Measurements from ENCODE around the gene SYCP3. TPM values are rescaled to one million over a fixed set of nuclear protein-coding genes. Genes with fewer than 3 reads are reported as not detected.
A peak's percentile ranks its signal among the peaks of the same experiment; 100 is the strongest.

The SYCP3 gene
- total RNA-seq, 1 experiment from 2014 or later: 0.16 TPM

- peak in 1 of 2 experiments; percentile 42 for DNase-seq
- Histone ChIP-seq H3K4me3 (ENCODE audit: low read depth, low read length) (peak overlapping the region; percentile 81), H3K27me3 (replicated peaks; ENCODE audit: control insufficient read depth, insufficient read depth, low read length) (no peaks in the 10 kb centered on the region), H3K4me1 (peaks cover 15% of the 10 kb centered on the region), H3K9me3 (no peaks in the 10 kb centered on the region), H3K36me3 (ENCODE audit: control insufficient read depth, insufficient read depth, low read length) (no peaks in the 10 kb centered on the region)
- ChIA-PET CTCF (interaction anchor here (1.3 kb wide), 1 partner anchor 207 kb away, joined by 3 read pairs; no protein-coding TSS in a partner anchor), POLR2A (interaction anchor here (0.6 kb wide), 1 partner anchor 134 kb away, joined by 4 read pairs; no protein-coding TSS in a partner anchor)
- Mint-ChIP-seq H3K36me3 (ENCODE audit: insufficient read depth, unreplicated experiment) (no peaks in the 10 kb centered on the region), H3K27me3 (ENCODE audit: insufficient read depth, unreplicated experiment) (no peaks in the 10 kb centered on the region), H3K9me3 (ENCODE audit: unreplicated experiment) (no peaks in the 10 kb centered on the region), H3K4me1 (ENCODE audit: low read depth, unreplicated experiment) (peaks cover 17% of the 10 kb centered on the region), H3K27ac (ENCODE audit: unreplicated experiment) (peak overlapping the region; percentile 64), H3K4me3 (ENCODE audit: unreplicated experiment) (peak overlapping the region; percentile 94)
- intact Hi-C loops (cut with micrococcal nuclease; ENCODE audit: unreplicated experiment): loop anchor here (1.0 to 2.0 kb wide), 5 partner anchors 8 to 128 kb away; no protein-coding TSS in a partner anchor
- no peak for TF ChIP-seq CTCF (IDR thresholded peaks at IDR 0.05; ENCODE audit: insufficient read depth in 1 of 2, low read depth in 1 of 2, low read length in 1 of 2, severe bottlenecking in 1 of 2, unreplicated experiment in 1 of 2)
- no TSS peak for BruUV-seq (replicated peaks)
Measured at GRCh38 chr12:101697930-101698799, 41.1 kb downstream of the SYCP3 start.

DNA sequence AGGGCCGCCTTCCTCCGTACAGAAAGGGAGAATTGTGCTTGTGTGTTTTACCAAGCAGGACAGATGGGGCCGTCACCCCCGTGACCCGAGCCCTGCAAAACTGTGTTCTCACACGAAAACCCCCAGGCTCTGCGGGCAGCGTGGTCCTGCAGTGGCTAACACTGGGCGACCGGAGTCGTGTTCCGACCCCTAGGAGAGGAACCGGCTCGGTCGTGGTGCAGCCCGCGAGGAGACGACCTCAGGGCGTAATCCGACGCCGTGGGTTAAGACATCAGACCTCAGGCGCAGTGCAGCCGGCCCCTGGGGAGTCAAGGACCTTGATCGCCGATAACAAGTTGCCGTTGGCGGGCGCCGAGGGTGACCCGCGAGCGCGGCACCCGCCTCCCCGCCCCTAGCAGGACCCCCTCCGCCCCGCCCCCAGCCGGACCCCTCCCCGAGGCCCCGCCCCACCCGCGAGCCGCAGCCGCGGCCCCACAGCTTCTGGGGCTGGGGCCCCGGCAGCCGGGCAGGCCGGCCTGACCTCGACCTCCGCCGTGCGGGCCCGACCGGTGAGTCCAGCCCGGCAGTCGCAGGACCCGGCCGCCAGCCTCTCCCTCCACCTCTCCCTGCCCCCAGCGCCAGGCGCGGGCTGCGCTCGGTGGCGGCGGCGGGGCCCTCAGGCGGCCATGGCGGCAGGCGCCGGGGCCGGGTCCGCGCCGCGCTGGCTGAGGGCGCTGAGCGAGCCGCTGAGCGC, 41.9 kb downstream of the SYCP3 start, which contains the start of gene CHPT1:
Gene CHPT1 (plus strand): TSS at position 444 of the 733 bp plus-strand sequence. CDS start 222 bp downstream, at position 666.
- Histone ChIP-seq H3K4me3 (ENCODE audit: low read depth, low read length) (peak within 1 kb of the TSS; percentile 81), H3K9me3 (no peaks in the 10 kb centered on the region), H3K36me3 (ENCODE audit: control insufficient read depth, insufficient read depth, low read length) (no peaks in the 10 kb centered on the region), H3K4me1 (peaks cover 15% of the 10 kb centered on the region), H3K27me3 (replicated peaks; ENCODE audit: control insufficient read depth, insufficient read depth, low read length) (no peaks in the 10 kb centered on the region)
- TF ChIP-seq CTCF (IDR thresholded peaks at IDR 0.05; ENCODE audit: insufficient read depth in 1 of 2, low read depth in 1 of 2, low read length in 1 of 2, severe bottlenecking in 1 of 2, unreplicated experiment in 1 of 2): no peak
- H3K4me3 Mint-ChIP-seq (ENCODE audit: unreplicated experiment): peak within 1 kb of the TSS; percentile 94
- H3K27ac Mint-ChIP-seq (ENCODE audit: unreplicated experiment): peak within 1 kb of the TSS; percentile 77
- intact Hi-C loops (cut with micrococcal nuclease; ENCODE audit: unreplicated experiment): loop anchor here (1.0 to 2.0 kb wide), 4 partner anchors 27 to 127 kb away; no protein-coding TSS in a partner anchor
- DNase-seq: peak; percentile 86 to 90
- ChIA-PET CTCF (interaction anchor here (1.3 kb wide), 1 partner anchor 207 kb away, joined by 3 read pairs; no protein-coding TSS in a partner anchor), POLR2A (interaction anchor here (0.6 kb wide), 2 partner anchors 134 to 191 kb away, joined by 4 read pairs; no protein-coding TSS in a partner anchor)
- H3K27me3 Mint-ChIP-seq (ENCODE audit: insufficient read depth, unreplicated experiment): no peaks in the 10 kb centered on the region
- BruUV-seq (replicated peaks): no TSS peak
- no peaks in the 10 kb centered on the region for H3K9me3 Mint-ChIP-seq (ENCODE audit: unreplicated experiment)
- H3K36me3 Mint-ChIP-seq (ENCODE audit: insufficient read depth, unreplicated experiment): no peaks in the 10 kb centered on the region
- H3K4me1 Mint-ChIP-seq (ENCODE audit: low read depth, unreplicated experiment): peaks cover 17% of the 10 kb centered on the region
